T-helper 1 cell treated with Interleukin-12 subunit alpha and Interleukin-12 subunit beta and Interleukin-4 antibody, amounts not matched to agents 30 ng/mL and 1 ng/mL, for 36 hours (primary cell): ENCODE data around the gene CRIP2. TPM values are rescaled to one million over a fixed set of nuclear protein-coding genes. Genes with fewer than 3 reads are reported as not detected.

Experiments used
- intact Hi-C: fragments of 100-400 bp; cut with micrococcal nuclease; formaldehyde crosslinking; loops from one replicate; pipeline ENCODE4 v1.15.1; 2024
- total RNA-seq: library from RNA; stranded (reverse); gene quantifications from 2 replicates; pipeline ENCODE4 v1.2.3, GENCODE V29; 2022

Gene CRIP2
- total RNA-seq, 1 donor from 2014 or later = 0.71 TPM

GRCh38 chr14:105476097-105476830 is 1.6 kb downstream of the CRIP2 start:
- intact Hi-C loops = no loop called here

- intact Hi-C loops = no loop called here
These were observed 2.4 kb downstream of the CRIP2 start for GRCh38 chr14:105476831-105477659.

DNA sequence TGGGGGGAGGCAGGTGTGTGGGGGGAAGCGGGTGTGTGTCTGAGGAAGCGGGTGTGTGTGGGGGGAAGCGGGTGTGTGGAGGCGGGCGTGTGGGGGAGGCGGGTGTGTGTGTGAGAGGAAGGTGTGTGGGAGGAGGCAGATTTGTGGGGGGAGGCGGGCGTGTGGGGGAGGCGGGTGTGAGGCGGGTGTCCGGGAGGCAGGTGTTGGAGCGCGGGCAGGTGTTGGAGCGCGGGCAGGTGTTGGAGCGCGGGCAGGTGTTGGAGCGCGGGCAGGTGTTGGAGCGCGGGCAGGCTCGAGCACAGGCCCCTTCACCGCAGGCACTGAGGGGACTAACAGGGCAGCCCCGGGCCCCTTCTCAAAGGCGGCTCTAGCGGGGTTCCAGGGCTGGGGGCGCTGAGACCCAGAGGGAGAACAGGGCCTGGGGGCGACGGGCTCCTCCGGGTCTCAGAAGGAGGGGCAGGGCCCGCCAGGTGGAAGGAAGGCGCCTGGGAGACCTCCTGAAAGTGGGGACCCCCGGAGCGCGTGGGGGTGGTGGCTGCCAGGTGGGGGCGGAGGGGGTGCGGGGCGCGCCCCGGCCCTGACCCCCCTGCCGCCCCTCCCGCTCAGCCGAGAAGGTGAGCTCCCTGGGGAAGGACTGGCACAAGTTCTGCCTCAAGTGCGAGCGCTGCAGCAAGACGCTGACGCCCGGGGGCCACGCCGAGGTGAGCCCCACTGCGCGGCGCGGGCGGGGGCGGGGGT is 3.2 kb downstream of the CRIP2 start:
- intact Hi-C loops = no loop called here

GRCh38 chr14:105478398-105479251 is 4.0 kb downstream of the CRIP2 start:
- intact Hi-C loops = no loop called here

- intact Hi-C loops = loop anchor here (2.0 kb wide), 2 partner anchors 49 to 109 kb away; no protein-coding TSS in a partner anchor
These were observed 5.0 kb downstream of the CRIP2 start for GRCh38 chr14:105479431-105480158.

- intact Hi-C loops = loop anchor here (2.0 kb wide), 2 partner anchors 49 to 109 kb away; no protein-coding TSS in a partner anchor
These were observed 5.7 kb downstream of the CRIP2 start for GRCh38 chr14:105480199-105480746.

- intact Hi-C loops = loop anchor here (1.0 to 2.0 kb wide), 3 partner anchors 10 to 110 kb away; partner anchors contain the start of gene TEDC1
These were observed 6.5 kb downstream of the CRIP2 start for GRCh38 chr14:105480807-105481801.

DNA sequence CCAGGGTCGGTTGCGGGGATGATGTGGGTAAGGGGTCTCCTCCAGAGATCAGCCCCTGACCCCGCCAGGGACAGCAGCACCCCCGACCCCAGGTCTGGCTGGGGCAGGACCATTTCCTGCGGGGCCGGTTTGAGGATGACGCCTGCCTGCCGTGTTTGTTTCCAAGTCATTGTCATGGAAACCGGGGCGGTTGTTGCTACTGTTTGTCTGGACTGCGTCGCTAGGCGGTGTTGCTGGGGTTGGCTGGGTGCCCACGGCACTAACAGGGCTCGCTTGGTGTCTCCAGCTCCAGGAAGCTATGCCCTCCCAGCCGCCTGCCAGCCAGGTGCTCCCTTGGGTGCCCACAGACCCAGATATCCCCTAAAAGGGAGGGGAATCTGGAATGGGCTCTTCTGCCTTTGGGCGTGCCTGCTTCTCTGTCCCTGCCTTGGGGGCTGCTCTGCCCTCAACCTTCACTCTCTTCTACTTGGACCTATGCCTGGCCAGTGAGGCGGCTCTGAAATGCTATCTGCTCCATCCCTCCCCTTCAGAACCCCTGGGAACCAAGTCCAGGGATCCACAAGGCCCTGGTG is 7.4 kb downstream of the CRIP2 start:
- intact Hi-C loops = loop anchor here (1.0 to 2.0 kb wide), 4 partner anchors 9 to 417 kb away; partner anchors contain the start of genes GPR132 and TEDC1

- intact Hi-C loops = loop anchor here (2.0 kb wide), 1 partner anchor 418 kb away; the partner anchor contains the start of gene GPR132
These were observed 8.0 kb downstream of the CRIP2 start for GRCh38 chr14:105482486-105483110.

DNA sequence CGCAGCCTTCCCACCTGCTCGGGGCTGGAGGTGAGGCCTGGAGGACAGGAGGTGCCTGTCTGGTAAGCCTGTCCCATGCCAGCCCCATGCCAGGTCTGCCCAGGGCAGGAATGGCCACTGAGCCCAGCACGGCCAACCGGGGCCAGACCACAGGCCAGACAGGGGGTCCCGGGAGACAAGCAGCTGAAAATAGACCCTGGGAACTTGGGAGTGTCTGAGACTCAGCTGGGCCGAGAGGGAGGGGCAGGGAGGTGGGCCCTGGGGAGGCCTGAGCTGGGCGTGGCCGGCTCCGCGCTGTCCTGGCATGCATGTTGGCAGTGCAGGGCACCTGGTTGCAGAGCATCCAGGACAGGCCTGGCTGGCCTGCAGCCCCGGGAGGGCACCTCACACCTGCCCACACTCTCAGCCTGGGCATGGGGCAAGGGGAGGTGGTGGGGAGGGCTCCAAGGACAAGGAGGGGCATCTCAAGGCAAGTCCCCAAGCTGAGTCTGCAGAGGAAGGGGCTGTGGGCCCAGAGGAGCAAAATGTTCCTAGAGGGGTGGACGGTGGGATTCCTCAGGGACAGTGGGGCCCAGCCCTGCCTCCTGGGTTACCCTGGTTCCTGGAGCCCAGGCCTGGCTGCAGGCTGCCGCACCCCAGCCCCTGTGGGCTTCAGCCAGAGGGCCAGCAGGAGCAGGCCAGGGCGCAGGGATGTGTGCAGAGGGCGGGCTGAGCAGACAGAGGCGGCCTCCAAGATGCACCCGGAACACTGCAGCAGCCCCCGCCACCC is 8.9 kb downstream of the CRIP2 start:
- intact Hi-C loops = loop anchor here (2.0 kb wide), 1 partner anchor 419 kb away; the partner anchor contains the start of gene GPR132

- intact Hi-C loops = no loop called here
These were observed 9.7 kb downstream of the CRIP2 start for GRCh38 chr14:105484069-105484996.

GRCh38 chr14:105484997-105485393 is 10.4 kb downstream of the CRIP2 start:
- intact Hi-C loops = no loop called here

DNA sequence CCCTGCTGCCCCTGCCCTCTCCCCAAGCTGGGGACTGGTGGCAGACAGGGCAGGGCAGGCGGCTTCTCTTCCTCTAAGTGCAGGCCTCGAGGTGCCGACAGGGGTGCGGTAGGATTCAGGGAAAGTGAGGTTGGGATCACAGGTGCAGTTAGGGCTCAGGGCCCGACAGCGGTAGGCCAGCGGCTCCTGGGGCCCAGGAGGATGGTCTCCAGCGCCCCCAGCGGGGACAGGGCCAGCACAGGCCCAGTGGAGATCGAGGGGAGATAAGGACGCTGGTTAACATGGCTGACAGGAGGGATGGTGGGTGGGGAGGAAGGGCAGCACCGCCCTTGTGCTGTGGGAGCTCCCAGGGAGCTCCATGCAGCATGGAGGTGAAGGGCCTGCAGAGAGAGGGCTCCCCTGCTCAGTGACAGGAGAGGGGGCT is 11.1 kb downstream of the CRIP2 start:
- intact Hi-C loops = no loop called here

- intact Hi-C loops = no loop called here
These were observed 11.7 kb downstream of the CRIP2 start, which contains the start of gene CRIP1 for GRCh38 chr14:105486163-105486973. TSS of gene CRIP1 (plus strand) at chr14:105486886. CDS start at chr14:105487260, 374 bp downstream.
